Esophagus squamous epithelium (tissue), 4 donors: Measurements from ENCODE around the gene PGLYRP3.
"Not testable (repeated sequence)": the region's sequence is repeated elsewhere in the genome, so short reads cannot be mapped to it uniquely, and the experiment has no call there.

Experiments used
- CTCF ChIP-seq, 6 experiments: fragments of 450-650 bp in 4 of 6; fragments of 200-600 bp in 2 of 6; sonication (generic) in 2 of 6; IDR thresholded peaks; one replicate each; pipeline ENCODE4 v1.5.1; 2016 to 2019; ENCODE audit warnings: antibody characterized with exemption in 6 of 6, mild to moderate bottlenecking in 4 of 6, moderate library complexity in 4 of 6
- POLR2A ChIP-seq, 4 donors: fragments of 450-650 bp; IDR thresholded peaks; one replicate each; pipeline ENCODE4 v1.6.1; 2017; ENCODE audit warnings: antibody characterized with exemption in 4 of 4, mild to moderate bottlenecking in 4 of 4, moderate library complexity in 3 of 4

GRCh38 chr1:153314388-153314787 lies 1.6 kb upstream of the PGLYRP3 start:
- not testable (repeated sequence) for TF ChIP-seq CTCF, POLR2A (IDR thresholded peaks at IDR 0.05)
